Activated CD8-positive, alpha-beta T cell treated with anti-CD3 and anti-CD28 coated beads for 36 hours (primary cell): Measurements from ENCODE around the gene SLC47A1. TPM values are rescaled to one million over a fixed set of nuclear protein-coding genes. Genes with fewer than 3 reads are reported as not detected.

Source experiments
- ATAC-seq: fragments of 200-7000 bp; cut with Tn5 transposase; one replicate; pipeline ENCODE4 v1.10.0; 2021; ENCODE audit warnings: mild to moderate bottlenecking, moderate library complexity
- CTCF ChIA-PET: fragments of 350-600 bp; sonication (Branson Sonifier 250); formaldehyde crosslinking; loops from one replicate; lab custom pipeline; 2021; ENCODE audit warnings: antibody characterized with exemption; lab: Charles Lee
- POLR2A ChIA-PET: fragments of 350-600 bp; sonication (Branson Sonifier 250); formaldehyde crosslinking; loops from one replicate; lab custom pipeline; 2021; ENCODE audit warnings: antibody characterized with exemption; lab: Charles Lee
- DNase-seq: peaks from one replicate; pipeline ENCODE4 v3.0.0-alpha.2; 2020
- H3K27ac Mint-ChIP-seq: one replicate; pipeline ENCODE4 v1.8.0; 2021; ENCODE audit warnings: mild to moderate bottlenecking, mixed read lengths
- H3K27me3 Mint-ChIP-seq: one replicate; pipeline ENCODE4 v1.8.0; 2021; ENCODE audit warnings: mixed read lengths
- H3K36me3 Mint-ChIP-seq: one replicate; pipeline ENCODE4 v1.8.0; 2021; ENCODE audit warnings: low read depth, mixed read lengths
- H3K4me1 Mint-ChIP-seq: one replicate; pipeline ENCODE4 v1.8.0; 2021; ENCODE audit warnings: low read depth, mixed read lengths
- H3K4me3 Mint-ChIP-seq: one replicate; pipeline ENCODE4 v1.8.0; 2021; ENCODE audit warnings: mild to moderate bottlenecking, moderate library complexity, mixed read lengths
- H3K9me3 Mint-ChIP-seq: one replicate; pipeline ENCODE4 v1.8.0; 2021; ENCODE audit warnings: mixed read lengths
- intact Hi-C: fragments of 100-400 bp; cut with micrococcal nuclease; formaldehyde crosslinking; loops from one replicate; pipeline ENCODE4 v1.10.0; 2022
- total RNA-seq, 2 experiments: library from RNA; stranded (reverse); gene quantifications; one replicate each; pipeline ENCODE4 v1.2.3, GENCODE V29; 2021
- TF ChIP-seq, protein P1 (sequence below): fragments of 200-600 bp; IDR thresholded peaks from one replicate; pipeline ENCODE4 v1.8.0; 2022; ENCODE audit warnings: antibody characterized with exemption, mild to moderate bottlenecking

Gene SLC47A1
- total RNA-seq, 2 experiments from 2014 or later = 0.11 TPM; not detected in 1

DNA sequence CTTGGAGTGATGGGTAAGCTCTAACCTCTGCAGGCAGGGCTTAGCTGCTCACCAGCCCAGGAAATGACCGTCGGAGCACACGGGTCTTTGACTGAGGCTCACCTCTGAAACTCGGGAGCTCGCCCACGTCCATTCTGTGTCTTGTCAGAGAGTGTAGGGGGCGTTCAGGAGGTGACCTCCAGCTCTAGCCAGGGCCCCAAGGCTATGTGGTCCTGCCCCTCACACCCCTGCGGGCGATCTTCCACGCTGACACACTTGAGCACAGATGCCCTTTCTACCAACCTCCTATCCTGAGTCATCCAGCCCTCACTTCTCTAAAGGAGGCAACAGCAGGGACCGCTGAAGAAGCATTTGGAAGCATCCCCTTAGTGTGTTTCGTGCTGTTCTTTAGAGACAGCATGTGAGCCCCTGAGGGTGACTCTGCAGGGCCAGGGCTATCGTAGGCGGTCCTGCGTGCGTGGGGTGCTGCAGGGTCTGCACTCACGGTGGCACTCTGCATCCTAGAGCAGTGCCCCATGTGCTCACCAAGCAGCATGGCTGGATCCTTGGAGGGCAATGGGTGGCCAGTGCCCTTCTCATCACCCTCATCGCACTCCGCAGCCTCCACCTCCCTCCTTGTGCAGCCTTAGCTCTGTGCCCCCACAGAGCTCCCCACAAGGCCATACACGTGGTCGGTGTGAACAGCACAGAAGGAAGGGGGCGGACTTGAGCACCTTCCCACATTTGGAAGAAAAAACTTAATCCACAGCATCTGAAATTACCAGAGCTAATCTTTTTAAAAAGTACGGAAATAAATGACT lies 33.8 kb downstream of the SLC47A1 start:
- POLR2A ChIA-PET = interaction anchor here (1.2 kb wide), 1 partner anchor 10 kb away, joined by 4 read pairs; no protein-coding TSS in a partner anchor
- TF ChIP-seq, protein P1, sequence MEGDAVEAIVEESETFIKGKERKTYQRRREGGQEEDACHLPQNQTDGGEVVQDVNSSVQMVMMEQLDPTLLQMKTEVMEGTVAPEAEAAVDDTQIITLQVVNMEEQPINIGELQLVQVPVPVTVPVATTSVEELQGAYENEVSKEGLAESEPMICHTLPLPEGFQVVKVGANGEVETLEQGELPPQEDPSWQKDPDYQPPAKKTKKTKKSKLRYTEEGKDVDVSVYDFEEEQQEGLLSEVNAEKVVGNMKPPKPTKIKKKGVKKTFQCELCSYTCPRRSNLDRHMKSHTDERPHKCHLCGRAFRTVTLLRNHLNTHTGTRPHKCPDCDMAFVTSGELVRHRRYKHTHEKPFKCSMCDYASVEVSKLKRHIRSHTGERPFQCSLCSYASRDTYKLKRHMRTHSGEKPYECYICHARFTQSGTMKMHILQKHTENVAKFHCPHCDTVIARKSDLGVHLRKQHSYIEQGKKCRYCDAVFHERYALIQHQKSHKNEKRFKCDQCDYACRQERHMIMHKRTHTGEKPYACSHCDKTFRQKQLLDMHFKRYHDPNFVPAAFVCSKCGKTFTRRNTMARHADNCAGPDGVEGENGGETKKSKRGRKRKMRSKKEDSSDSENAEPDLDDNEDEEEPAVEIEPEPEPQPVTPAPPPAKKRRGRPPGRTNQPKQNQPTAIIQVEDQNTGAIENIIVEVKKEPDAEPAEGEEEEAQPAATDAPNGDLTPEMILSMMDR = no peak
- no peaks in the 10 kb centered on the region for H3K9me3 Mint-ChIP-seq
- no peak for ATAC-seq
- H3K4me3 Mint-ChIP-seq = no peak overlapping the region
- no peaks in the 10 kb centered on the region for H3K36me3 Mint-ChIP-seq
- H3K27me3 Mint-ChIP-seq = peaks cover 7% of the 10 kb centered on the region
- intact Hi-C loops = no loop called here
- no peak overlapping the region for H3K27ac Mint-ChIP-seq
- CTCF ChIA-PET = interaction anchor here (1.4 kb wide), 1 partner anchor 54 kb away, joined by 4 read pairs; no protein-coding TSS in a partner anchor
- DNase-seq = no peak
- no peaks in the 10 kb centered on the region for H3K4me1 Mint-ChIP-seq

DNA sequence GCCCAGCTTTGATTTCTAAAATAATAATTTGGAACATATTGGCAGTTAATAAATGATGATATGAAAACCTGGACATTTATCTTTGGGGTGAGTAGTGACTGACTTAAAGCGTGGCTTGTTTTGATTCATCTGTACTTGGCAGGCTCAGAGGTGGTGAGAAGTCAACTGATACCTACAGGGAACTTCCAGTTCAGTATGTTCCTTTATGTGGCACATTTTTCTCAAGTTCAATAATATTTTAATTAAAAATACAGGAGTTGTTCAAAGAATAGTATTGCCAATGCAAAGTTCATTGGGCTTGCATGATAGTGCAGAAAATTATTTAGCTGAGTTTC lies 34.3 kb downstream of the SLC47A1 start:
- Mint-ChIP-seq H3K9me3 (no peaks in the 10 kb centered on the region), H3K36me3 (no peaks in the 10 kb centered on the region), H3K4me3 (no peak overlapping the region), H3K27ac (no peak overlapping the region), H3K27me3 (peaks cover 5% of the 10 kb centered on the region), H3K4me1 (no peaks in the 10 kb centered on the region)
- CTCF ChIA-PET = interaction anchor here (1.4 kb wide), 1 partner anchor 55 kb away, joined by 4 read pairs; no protein-coding TSS in a partner anchor
- TF ChIP-seq, protein P1 = no peak
- DNase-seq = no peak
- intact Hi-C loops = no loop called here
- no peak for ATAC-seq
- POLR2A ChIA-PET = interaction anchor here (1.2 kb wide), 1 partner anchor 9 kb away, joined by 4 read pairs; no protein-coding TSS in a partner anchor

DNA sequence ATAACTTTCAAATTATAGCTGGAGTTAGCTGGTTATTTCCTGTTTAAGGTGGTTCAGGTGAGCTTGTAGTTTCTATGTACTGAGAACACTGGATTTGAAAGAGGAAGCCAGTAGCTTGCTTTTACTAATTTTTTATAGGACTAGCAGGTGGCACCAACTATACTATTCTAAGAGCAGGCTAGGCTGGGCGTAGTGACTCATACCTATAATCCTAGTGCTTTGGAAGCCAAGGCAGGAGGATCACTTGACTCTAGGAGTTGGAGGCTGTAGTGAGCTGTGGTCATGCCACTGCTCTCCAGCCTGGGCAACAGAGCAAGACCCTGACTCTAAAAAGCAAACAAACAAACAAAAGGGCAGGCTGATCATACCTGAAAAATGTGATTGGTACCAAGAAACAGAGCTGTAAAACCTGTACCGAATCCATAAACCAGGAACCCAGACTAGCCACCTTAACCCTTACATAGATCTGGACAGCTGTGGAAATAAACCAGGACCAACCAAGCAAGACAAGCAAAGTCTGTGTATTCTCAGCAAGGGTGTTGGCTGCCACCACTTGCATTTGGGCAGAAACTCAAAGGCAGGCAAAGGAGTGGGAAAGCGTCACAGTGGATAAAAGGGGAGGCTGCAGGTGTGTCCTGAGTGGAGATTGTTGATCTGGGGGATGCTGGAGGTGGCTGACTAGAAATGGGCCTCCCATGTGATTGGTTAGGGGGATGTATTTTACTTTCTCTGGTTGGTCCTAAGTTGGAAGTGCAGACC lies 36.3 kb downstream of the SLC47A1 start:
- ATAC-seq (no peak), DNase-seq (no peak)
- no peaks in the 10 kb centered on the region for H3K9me3 Mint-ChIP-seq
- H3K36me3 Mint-ChIP-seq = no peaks in the 10 kb centered on the region
- peaks cover 5% of the 10 kb centered on the region for H3K27me3 Mint-ChIP-seq
- intact Hi-C loops = no loop called here
- ChIA-PET CTCF (interaction anchor here (0.8 kb wide), 1 partner anchor 192 kb away, joined by 3 read pairs; no protein-coding TSS in a partner anchor), POLR2A (no interaction called here)
- H3K4me1 Mint-ChIP-seq = no peaks in the 10 kb centered on the region
- H3K4me3 Mint-ChIP-seq = no peak overlapping the region
- H3K27ac Mint-ChIP-seq = no peak overlapping the region
- TF ChIP-seq, protein P1 = no peak

DNA sequence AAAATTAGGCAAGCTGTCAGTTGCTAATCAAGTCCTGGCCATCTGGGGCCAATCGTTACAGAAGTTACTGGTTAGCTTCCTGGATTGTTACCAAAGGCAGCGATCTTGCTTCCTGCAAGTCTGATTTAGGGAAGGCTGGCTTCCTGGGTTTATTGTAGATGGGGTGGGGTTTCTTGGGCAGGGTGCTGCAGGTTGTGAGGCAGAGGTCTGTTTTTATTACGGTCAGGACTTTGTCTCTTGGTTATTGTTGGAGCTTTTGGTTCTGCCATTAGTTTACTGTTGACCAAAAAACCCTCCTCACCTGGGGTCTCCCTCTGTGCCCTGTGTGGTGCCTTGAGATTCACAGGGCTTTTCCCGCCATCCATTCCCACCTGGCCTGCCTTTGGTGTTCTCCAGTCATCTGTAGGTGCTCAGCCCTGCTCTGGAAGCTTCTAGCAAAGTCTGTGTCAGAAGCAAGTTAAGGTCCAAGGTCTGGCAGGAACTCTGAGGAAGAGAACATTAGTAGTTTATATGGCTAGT lies 36.9 kb downstream of the SLC47A1 start:
- ChIA-PET POLR2A (no interaction called here), CTCF (interaction anchor here (0.8 kb wide), 1 partner anchor 192 kb away, joined by 3 read pairs; no protein-coding TSS in a partner anchor)
- ATAC-seq (no peak), DNase-seq (no peak)
- H3K4me3 Mint-ChIP-seq = no peak overlapping the region
- TF ChIP-seq, protein P1 = no peak
- peaks cover 6% of the 10 kb centered on the region for H3K27me3 Mint-ChIP-seq
- no peaks in the 10 kb centered on the region for H3K4me1 Mint-ChIP-seq
- no peaks in the 10 kb centered on the region for H3K9me3 Mint-ChIP-seq
- intact Hi-C loops = no loop called here
- H3K36me3 Mint-ChIP-seq = no peaks in the 10 kb centered on the region
- H3K27ac Mint-ChIP-seq = no peak overlapping the region
